GM18520 (cell line): Measurements from ENCODE around the gene PPARA.

ENCODE experiments used
- ATAC-seq: cut with Tn5 transposase; IDR thresholded peaks from one replicate; pipeline ENCODE4 v1.9.1; 2021; ENCODE audit not compliant: unreplicated experiment

The PPARA gene

DNA sequence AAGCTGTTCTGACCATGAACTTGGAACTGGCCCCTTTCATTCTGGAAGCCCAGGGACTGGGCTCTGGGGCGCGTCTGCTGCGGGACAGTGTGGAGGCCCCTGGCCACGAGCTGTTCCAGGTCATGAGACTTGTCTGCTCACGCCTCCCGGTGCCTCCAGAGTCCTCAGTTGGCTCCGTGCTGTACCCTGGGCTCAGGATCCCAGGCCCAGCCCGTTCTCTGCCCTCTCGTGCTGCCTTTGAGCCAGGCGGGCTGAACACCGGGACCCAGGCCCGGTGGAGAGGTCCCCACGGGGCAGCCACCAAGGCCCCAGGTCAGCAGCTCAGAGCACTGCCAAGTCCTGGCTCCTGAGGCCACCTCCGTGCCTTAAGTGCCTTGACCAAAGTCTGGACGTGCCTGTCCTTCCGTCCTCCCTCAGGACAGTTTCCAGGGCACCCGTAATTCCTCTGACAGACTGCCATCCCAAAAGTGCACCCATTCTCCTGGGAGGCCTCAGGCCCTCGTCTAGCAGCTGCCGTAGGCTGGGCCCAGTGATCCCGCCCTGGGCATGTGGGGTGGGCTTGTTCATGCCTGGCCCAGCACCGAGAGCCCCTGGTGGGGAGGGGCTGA, 36.3 kb upstream of the PPARA start:
- no peak for ATAC-seq

GRCh38 chr22:46114518-46115387, 35.6 kb upstream of the PPARA start:
- no peak for ATAC-seq

DNA sequence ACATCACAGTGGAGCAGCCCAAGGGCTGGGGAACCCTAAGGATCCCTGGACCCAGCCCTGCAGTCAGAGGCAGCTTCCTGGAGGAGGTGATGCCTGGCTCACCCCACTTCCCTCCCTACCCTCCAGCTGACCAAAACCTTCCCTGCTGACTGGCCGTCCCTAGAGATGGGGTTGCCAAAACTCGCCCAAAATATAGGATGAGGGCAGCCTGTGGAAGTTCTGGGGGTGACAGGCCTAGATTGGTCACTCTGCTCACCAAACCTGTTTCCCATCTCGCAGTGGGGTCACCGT, 35.0 kb upstream of the PPARA start:
- ATAC-seq: no peak

GRCh38 chr22:46115755-46116490, 34.4 kb upstream of the PPARA start:
- ATAC-seq: no peak

- ATAC-seq: no peak
Measured at GRCh38 chr22:46116491-46116958, 33.8 kb upstream of the PPARA start.

DNA sequence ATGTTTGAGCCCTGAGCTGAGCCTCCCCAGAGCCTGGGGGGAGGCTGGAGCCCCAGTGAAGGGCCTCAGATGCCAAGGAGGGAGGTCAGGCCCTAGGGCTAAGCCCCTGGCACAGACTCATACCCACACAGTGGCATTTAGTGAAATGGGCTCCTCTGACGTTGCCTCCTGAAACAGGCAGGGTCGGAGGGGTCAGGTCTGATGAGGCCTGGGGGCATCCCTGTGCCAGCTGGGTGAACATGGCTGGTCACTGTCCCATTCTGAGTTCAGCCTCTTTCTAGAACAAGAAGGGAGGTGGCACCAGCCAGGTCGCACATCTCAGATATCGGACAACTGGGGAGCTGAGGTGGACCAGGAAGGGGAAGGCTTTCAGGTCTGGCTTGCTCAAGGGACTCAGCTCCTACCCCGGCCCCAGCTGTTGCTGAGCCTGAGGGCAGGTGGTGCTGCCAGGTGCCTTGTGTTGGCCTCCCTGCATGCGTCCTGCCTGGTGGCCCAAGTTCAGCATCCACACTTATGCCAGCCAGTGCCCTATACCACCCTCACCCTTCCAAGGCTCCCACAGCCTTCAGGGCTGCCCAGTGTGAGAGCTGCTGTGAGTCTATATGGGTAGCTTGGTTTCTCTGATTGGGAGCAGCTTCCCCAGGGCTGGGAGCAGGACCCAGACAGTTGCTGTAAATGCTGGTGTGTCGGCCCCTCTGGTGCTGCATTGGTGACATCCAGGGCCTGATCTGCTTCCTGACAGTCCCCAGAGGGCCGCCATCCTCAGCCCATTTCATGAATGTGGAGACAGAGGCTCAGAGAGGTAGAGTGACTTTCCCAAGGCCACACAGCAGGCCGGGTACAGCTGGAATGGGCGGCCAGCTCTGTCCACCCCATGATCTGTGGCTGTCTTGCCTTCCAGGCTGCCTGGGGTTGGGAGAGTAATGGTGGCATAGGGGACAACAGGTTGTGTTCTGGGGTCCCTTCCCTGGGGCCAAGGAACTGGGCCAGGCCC, 32.8 kb upstream of the PPARA start:
- no peak for ATAC-seq

DNA sequence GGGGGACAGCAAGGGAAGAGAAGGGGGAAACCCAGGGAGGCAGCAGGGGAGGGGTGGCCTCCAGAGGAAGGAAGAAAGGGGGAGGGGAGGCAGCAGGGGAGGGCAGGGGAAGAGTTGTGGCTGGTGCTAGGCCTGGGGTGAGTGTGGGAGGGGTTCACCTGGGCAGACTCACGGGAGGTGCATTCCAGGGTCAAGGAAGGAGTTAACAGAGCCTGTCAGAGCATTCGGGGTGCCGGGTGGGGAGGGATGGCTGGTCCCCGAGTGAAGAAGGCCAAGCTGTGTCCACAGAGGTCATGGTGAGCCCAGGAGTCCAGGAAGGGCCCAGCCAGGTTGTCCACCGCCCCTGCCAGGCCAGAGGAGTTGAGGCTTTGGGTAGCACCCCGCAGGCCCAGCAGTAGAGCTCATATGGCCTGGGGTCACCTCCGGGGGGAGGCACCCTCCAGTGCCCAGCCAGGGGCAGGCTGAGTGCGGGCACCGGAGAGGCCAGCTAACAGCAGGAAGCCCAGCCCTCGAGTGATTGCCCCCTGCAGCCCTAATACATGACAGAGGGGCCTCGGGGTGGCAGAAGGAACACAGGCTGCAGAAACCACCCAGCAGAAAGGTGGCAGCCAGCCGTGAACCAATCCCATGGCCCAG, 31.1 kb upstream of the PPARA start:
- ATAC-seq: no peak

DNA sequence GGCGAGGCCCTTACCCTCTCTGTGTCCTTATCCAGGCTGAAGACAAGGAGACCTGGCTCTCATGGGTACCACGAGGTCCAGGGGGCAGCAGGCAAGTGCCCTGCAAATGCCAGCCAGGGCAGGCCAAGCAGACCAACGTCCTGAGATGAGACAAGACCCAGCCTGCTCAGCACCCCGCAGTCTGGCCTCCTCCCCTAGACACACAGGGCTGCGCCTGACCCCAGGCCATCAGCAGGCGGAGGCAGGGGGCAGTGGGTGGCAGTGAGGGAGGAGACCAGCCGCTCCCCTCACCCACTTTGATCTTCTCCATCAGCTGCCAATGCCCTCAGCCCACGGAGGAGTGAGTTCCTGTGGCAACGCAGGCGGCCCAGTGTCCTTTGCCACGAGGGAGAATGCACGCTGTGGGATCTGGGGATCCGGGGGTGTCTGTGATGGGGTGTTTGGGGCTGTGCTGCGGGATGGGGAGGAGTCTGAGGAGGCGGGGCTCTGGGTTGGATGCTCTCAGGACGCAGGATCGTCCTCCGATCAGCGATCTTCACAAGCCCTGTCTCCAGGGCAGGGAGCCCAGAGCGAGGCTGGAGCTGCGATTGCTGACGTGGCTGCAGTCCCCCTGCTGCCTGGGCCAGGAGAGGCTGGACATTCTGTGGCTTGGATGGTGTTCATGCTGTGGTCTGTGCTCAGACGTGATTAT, 30.5 kb upstream of the PPARA start:
- ATAC-seq: no peak

DNA sequence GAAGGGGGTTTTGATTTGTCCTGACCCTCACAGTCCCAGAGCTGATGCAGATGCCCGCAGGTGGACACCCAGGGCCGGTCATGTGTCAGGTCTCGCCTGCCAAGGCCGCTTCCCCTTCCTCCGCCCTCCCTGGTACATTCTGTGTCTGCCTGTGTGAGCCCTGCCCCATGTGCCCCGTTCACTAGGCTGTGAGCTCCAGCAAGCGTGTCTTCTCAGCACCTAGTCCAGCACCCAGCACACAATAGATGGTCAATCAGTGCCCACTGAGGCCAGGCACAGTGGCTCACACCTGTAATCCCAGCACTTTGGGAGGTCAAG, 29.9 kb upstream of the PPARA start:
- ATAC-seq: no peak

- ATAC-seq: no peak
Measured at GRCh38 chr22:46121079-46121478, 29.2 kb upstream of the PPARA start.

DNA sequence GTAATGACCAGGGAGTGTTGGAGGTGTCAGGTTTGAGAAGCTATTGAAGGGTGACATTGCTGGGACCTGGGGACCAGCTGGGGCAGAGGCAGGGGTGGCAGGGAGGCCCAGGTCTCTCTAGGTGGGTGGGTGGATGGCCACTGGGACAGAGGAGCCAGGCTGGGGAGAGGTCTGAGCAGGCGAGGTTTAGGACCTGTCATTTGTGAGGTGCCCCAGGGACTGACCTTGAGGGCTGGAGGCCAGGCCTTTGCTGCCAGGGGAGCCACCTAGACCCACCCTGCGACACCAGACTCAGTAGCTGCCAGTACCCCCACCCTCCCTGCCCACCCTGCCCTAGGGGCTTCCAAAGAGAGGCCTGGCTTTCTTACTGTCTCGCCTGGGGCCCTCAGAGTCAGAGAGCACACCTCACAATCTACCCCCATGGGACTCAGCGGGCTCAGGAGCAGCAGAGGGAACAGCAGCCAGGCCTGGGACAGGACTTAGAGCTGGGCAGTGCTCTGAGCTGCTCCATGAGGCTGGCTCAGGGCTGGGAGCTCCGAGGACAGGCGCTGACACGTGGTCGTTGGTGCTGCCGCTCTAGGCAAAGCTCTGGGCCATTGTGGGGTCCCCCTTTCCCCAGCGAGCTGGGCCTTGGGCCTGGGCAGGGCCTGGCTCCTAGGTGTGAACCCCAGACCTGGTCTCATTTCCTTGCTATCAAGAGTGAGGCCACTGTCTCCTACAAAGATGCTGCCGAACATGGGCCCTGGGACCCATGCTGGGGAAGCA, 28.6 kb upstream of the PPARA start:
- ATAC-seq: no peak

DNA sequence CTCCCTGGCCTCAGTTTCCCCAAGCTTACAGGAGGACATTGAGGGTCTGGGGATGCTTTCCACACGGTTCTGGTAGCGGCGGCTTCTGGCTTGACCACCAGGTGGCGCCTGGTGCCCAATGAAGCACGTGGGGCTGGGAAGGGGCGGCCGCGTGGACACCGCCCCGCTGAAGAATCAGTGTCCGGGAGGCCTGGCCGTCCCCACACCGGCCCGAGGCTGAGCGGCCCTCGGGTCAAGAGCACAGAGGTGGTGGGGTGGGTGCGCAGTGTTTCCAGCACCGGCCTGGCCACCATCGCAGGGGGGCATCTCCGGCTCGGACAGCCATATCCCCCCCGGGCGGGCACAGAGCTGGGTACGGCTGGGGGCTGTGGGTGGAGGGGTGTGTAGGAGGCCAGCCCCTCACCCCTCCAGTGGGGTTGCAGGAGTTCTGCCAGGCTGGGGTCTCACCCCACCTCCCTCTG, 27.8 kb upstream of the PPARA start:
- no peak for ATAC-seq

DNA sequence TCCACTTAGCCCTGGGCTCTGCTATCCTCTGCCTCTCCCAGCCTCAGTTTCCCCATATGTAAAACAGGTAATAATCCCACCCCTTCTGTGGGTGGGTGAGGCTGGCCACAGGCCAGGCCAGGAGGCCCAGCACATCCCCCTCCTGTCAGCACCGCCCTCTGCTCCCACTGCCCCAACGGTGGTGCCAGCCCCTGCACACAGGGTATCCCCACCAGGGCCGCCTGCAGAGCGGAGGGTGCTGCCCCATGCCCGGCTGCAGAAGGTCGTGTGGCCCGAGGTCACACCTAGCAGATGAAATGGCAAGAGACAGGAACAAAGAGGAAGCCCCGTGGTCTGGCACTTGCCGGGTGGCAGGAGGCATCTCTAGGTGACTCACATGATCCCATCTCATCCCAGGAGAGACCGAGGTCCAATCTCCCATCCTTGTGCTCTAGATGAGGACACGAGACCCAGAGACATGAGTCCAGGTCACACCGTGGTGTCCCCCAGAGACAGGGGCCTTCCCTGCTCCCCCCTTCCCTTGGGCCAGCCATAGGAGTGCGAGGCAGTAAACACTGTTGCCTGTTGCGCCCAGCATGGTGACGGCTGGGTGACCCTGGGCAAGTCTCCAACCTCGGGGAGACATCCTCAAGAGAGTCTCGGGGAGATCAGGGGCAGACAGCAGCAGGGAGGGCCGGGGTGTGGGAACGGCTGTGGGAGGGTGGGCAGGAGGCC, 27.2 kb upstream of the PPARA start:
- ATAC-seq: no peak

GRCh38 chr22:46123694-46124382, 26.5 kb upstream of the PPARA start:
- no peak for ATAC-seq

DNA sequence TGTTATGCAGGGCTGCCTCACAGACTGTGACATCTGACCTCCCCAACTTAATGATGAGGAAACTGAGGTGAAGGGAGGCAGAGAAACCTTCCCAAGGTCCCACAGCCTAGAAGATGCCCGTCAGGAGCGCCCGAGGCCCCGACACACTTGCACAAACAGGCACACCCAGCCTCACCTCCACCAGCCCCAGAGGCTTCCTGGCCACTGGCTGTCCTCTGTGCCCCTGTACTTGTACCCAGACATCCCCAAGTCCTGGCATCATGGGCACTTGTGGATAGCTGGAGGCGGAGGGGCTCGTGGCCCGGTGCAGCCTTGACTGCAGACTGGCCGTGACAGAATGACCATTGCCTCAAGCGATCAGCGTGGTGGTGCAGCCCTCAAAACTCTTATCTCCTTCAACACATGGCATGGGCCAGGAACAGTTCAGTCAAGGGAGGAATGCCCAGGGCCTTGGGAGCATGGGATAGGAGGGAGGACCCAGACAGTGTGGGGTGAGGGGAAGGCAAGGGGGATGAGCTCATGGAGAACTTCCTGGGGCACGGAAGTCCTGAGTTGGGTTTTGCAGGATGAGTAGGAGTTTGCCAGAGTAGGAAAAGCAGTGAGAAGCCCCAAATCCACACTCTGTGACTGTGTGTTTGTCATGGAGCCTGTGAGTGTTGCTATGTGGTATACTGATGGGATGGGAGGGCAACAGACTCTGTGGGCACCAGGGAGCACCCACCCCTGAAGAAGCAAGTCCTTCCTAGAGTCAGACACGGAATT, 25.8 kb upstream of the PPARA start:
- ATAC-seq: no peak

DNA sequence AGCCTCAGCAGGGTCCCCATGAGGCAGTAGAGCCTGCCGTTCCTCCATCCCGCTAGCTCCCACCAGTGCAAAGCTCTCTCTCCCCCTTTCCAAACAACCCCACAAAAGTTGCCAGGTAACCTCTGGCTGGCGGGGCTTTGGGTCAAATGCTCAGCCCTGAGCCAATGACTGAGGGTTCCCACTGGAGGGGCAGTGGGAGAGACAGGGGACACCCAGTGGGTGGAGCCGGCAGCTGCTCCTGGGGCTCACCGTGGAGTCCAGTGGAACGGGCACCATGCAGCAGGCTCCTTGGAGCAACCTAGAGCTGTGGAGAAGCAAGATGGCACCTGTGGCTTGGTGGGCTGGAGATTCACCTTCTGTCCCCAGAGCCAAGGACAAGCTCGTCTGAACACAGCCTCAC, 25.0 kb upstream of the PPARA start:
- ATAC-seq: no peak
